Sigmoid colon (tissue), 4 donors: Measurements from ENCODE around the gene USP34.

Experiments used
- CTCF ChIP-seq, 4 experiments: fragments of 450-650 bp in 3 of 4; fragments of 200-600 bp in 1 of 4; IDR thresholded peaks; one replicate each; pipeline ENCODE4 v1.5.1; 2016 to 2019; ENCODE audit warnings: antibody characterized with exemption in 4 of 4, mild to moderate bottlenecking in 3 of 4, moderate library complexity in 2 of 4
- POLR2A ChIP-seq, 2 donors: fragments of 450-650 bp; IDR thresholded peaks; one replicate each; pipeline ENCODE4 v1.6.1; 2016; ENCODE audit warnings: antibody characterized with exemption in 2 of 2, mild to moderate bottlenecking in 2 of 2, moderate library complexity in 2 of 2
- POLR2AphosphoS5 ChIP-seq, 4 donors: sonication (generic); formaldehyde crosslinking; IDR thresholded peaks; one replicate each; pipeline ENCODE4 v1.6.1; 2017; ENCODE audit warnings: antibody characterized with exemption in 4 of 4

GRCh38 chr2:61448229-61448628, 22.7 kb downstream of the USP34 start:
- TF ChIP-seq CTCF (IDR thresholded peaks at IDR 0.05): no peak
- no peak for TF ChIP-seq POLR2AphosphoS5 (IDR thresholded peaks at IDR 0.05)
- no peak for TF ChIP-seq POLR2A (IDR thresholded peaks at IDR 0.05)
